ENCODE data around the gene ANAPC7. TPM values are rescaled to one million over a fixed set of nuclear protein-coding genes. Genes with fewer than 3 reads are reported as not detected.

ANAPC7 gene
- total and polyA plus RNA-seq, 2 of the 13 experiments (the other 11 are each of a cell fraction or from before 2014, with no cell fraction given) = 40.0 to 69.1 TPM

DNA sequence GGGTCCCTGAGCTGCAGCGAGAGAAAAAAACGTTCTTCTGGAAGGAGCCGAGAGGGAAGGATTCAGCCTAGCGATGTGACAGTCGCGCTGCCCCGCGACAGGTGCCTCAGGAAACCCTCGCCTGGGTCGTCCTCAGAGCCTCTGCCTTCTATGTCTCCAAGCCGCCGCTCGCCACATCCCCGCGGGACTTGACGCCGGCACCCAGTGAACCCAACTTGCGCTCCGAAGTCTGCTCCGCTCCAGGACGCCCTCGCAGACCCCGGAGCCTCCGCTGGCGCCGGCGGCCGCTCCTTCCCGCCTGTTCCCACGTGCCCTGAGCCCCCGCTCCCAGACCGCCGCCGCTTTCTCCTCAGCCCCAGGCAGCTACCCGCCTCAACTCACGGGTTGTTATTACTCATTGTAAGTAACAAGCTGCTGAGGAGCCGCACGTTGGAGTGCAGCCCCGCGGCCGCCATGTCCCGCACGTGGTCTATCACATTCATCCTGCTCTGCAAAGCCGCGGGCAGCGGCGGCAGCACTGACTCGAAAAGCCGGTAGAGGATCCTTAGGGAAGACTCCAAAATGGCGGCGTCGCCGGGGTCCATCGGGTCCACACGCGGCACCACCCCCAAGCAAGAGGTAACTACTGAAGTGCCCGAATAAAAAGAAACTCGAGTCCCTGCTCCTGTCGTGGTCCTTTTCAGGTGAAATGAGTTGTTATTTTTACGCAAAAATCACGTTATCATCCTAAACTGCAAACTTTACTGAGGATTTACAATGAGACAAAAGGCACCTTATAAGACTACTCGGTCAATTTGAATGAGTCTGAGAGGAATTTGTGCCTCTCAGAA lies at the start of gene ANAPC7 (continued):
- TF ChIP-seq, protein P1, sequence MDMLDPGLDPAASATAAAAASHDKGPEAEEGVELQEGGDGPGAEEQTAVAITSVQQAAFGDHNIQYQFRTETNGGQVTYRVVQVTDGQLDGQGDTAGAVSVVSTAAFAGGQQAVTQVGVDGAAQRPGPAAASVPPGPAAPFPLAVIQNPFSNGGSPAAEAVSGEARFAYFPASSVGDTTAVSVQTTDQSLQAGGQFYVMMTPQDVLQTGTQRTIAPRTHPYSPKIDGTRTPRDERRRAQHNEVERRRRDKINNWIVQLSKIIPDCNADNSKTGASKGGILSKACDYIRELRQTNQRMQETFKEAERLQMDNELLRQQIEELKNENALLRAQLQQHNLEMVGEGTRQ (IDR thresholded peaks at IDR 0.05; ENCODE audit: low read depth, low read length) = no peak
- TF ChIP-seq, protein P1 (CRISPR knock-in tag; IDR thresholded peaks at IDR 0.05; ENCODE audit: borderline replicate concordance) = peak; percentile 61; the same call in 1 of the 2 replicates
- peak; percentile 74; the same call in 1 of the 2 replicates for TF ChIP-seq ZNF17 (CRISPR knock-in tag; IDR thresholded peaks at IDR 0.05)
- TF ChIP-seq TMF1 (CRISPR knock-in tag; IDR thresholded peaks at IDR 0.05; ENCODE audit: low read depth) = peak; percentile 75; the same call in 1 of the 2 replicates
- no peak for TF ChIP-seq ZNF383 (CRISPR knock-in tag; IDR thresholded peaks at IDR 0.05; ENCODE audit: borderline replicate concordance)
- TF ChIP-seq KDM3A (CRISPR knock-in tag; IDR thresholded peaks at IDR 0.05; ENCODE audit: low read depth) = no peak
- no peak for TF ChIP-seq NR2F1 (CRISPR knock-in tag; IDR thresholded peaks at IDR 0.05)
- TF ChIP-seq ATRX (CRISPR knock-in tag; IDR thresholded peaks at IDR 0.05; ENCODE audit: borderline replicate concordance) = no peak
- TF ChIP-seq CBX2 (IDR thresholded peaks at IDR 0.05; ENCODE audit: low read depth, low read length) = no peak
- TF ChIP-seq CBX2 (CRISPR knock-in tag; IDR thresholded peaks at IDR 0.05; ENCODE audit: low read depth) = 0 out of 2 replicates have a peak, but pooled peaks have one; percentile 32
- 0 out of 2 replicates have a peak, but pooled peaks have one; percentile 16 for TF ChIP-seq ZSCAN25 (CRISPR knock-in tag; IDR thresholded peaks at IDR 0.05)
- TF ChIP-seq, protein P2, sequence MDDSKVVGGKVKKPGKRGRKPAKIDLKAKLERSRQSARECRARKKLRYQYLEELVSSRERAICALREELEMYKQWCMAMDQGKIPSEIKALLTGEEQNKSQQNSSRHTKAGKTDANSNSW (CRISPR knock-in tag; IDR thresholded peaks at IDR 0.05; ENCODE audit: borderline replicate concordance) = 0 out of 2 replicates have a peak, but pooled peaks have one; percentile 35
- TF ChIP-seq ZNF101 (CRISPR knock-in tag; IDR thresholded peaks at IDR 0.05; ENCODE audit: borderline replicate concordance, low read depth) = 0 out of 2 replicates have a peak, but pooled peaks have one; percentile 37
- TF ChIP-seq, protein P3, sequence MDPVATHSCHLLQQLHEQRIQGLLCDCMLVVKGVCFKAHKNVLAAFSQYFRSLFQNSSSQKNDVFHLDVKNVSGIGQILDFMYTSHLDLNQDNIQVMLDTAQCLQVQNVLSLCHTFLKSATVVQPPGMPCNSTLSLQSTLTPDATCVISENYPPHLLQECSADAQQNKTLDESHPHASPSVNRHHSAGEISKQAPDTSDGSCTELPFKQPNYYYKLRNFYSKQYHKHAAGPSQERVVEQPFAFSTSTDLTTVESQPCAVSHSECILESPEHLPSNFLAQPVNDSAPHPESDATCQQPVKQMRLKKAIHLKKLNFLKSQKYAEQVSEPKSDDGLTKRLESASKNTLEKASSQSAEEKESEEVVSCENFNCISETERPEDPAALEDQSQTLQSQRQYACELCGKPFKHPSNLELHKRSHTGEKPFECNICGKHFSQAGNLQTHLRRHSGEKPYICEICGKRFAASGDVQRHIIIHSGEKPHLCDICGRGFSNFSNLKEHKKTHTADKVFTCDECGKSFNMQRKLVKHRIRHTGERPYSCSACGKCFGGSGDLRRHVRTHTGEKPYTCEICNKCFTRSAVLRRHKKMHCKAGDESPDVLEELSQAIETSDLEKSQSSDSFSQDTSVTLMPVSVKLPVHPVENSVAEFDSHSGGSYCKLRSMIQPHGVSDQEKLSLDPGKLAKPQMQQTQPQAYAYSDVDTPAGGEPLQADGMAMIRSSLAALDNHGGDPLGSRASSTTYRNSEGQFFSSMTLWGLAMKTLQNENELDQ (CRISPR knock-in tag; IDR thresholded peaks at IDR 0.05; ENCODE audit: borderline replicate concordance) = no peak
- no peak for TF ChIP-seq ZNF577 (CRISPR knock-in tag; IDR thresholded peaks at IDR 0.05; ENCODE audit: borderline replicate concordance, low read depth)
- TF ChIP-seq, protein P4, sequence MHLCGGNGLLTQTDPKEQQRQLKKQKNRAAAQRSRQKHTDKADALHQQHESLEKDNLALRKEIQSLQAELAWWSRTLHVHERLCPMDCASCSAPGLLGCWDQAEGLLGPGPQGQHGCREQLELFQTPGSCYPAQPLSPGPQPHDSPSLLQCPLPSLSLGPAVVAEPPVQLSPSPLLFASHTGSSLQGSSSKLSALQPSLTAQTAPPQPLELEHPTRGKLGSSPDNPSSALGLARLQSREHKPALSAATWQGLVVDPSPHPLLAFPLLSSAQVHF (CRISPR knock-in tag; IDR thresholded peaks at IDR 0.05) = no peak
- TF ChIP-seq KMT2A (CRISPR knock-in tag; IDR thresholded peaks at IDR 0.05) = peak; percentile 91
- TF ChIP-seq, protein P5, sequence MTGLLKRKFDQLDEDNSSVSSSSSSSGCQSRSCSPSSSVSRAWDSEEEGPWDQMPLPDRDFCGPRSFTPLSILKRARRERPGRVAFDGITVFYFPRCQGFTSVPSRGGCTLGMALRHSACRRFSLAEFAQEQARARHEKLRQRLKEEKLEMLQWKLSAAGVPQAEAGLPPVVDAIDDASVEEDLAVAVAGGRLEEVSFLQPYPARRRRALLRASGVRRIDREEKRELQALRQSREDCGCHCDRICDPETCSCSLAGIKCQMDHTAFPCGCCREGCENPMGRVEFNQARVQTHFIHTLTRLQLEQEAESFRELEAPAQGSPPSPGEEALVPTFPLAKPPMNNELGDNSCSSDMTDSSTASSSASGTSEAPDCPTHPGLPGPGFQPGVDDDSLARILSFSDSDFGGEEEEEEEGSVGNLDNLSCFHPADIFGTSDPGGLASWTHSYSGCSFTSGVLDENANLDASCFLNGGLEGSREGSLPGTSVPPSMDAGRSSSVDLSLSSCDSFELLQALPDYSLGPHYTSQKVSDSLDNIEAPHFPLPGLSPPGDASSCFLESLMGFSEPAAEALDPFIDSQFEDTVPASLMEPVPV (CRISPR knock-in tag; IDR thresholded peaks at IDR 0.05) = no peak
- no peak for TF ChIP-seq ZNF619 (CRISPR knock-in tag; IDR thresholded peaks at IDR 0.05)
- TF ChIP-seq POGZ (CRISPR knock-in tag; IDR thresholded peaks at IDR 0.05) = no peak

All from HepG2 (cell line).